UCSD-AML1 (cell line): ENCODE data around the gene DOK3.
"Not testable (repeated sequence)": the region's sequence is repeated elsewhere in the genome, so short reads cannot be mapped to it uniquely, and the experiment has no call there.

ENCODE experiments used
- DNase-seq: peaks from one replicate; lab custom pipeline; 2025; ENCODE audit not compliant: unreplicated experiment; lab: John Stamatoyannopoulos, UW

Gene DOK3

GRCh38 chr5:177536386-177536785, 26.8 kb upstream of the DOK3 start:
- DNase-seq: no peak

GRCh38 chr5:177535125-177535524, 25.5 kb upstream of the DOK3 start:
- no peak for DNase-seq

DNA sequence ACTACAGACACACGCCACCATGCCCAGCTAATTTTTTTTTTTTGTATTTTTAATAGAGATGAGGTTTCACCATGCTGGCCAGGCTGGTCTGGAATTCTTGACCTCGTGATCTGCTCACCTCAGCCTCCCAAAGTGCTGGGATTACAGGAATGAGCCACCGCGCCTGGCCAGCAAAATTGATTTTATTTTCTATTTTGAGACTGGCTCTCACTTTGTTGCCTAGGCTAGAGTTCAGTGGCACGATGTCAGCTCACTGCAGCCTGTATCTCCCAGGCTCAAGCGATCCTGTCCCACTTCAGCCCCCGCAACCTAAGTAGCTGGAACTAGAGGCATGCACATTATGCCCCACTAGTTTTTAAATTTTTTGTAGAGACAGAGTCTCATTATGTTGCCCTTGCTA, 24.8 kb upstream of the DOK3 start:
- DNase-seq: not testable (repeated sequence)

DNA sequence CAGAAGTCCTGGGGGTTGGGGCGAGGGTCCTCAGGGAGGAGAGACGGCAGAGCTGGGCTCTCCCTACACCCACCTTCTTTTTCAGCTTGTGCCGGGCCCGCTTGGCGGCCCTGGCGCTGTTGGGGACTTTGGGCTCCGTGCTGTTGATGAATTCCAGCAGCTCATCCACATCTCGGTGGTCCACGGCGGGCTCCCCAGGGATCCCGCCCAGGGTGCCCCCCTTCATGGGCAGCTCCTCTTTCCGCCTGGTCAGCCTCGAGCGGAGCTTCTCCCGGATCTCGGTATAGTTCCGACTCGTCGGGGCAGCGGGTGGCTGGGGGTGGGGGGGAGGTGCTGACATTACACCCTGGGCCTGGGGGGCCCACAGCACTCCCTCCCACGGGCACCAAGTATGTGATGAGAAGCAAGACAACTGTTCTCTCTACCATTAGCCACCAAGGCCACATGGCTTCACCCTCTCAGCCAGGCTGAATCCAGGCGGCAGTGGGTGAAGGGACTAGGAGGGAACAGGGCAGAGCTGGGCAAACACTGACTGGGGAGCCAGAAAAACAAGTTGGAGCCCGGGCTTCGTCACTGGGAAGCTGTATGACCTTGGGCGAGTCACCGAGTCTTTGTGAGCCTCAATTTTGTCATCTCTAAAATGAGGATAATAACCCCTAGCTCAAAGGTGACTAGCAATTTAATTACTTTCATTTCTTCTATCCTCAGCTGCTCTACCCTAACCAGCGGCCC, 21.7 kb upstream of the DOK3 start:
- DNase-seq: no peak

DNA sequence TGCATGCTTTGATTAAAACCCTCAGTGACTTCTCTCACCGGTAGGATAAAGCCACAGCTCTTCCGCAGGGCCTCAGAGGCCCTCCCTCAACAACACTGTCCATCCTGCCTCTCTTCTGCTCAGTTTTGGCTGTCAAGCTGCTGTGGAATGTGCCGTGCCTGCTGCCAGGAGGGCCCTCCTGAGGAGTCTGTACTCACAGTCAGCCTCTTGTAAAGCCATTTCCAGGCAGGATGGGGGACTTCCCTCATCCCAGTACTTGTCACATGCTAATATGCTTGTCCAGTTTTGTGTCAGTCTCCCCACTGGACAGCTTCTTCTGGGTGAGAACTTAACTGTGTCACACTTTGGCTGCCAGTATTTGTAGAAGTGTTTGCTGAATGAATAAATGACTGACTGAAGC, 21.0 kb upstream of the DOK3 start:
- no peak for DNase-seq

- no peak for DNase-seq
Observed at GRCh38 chr5:177529247-177530203, 19.9 kb upstream of the DOK3 start.

DNA sequence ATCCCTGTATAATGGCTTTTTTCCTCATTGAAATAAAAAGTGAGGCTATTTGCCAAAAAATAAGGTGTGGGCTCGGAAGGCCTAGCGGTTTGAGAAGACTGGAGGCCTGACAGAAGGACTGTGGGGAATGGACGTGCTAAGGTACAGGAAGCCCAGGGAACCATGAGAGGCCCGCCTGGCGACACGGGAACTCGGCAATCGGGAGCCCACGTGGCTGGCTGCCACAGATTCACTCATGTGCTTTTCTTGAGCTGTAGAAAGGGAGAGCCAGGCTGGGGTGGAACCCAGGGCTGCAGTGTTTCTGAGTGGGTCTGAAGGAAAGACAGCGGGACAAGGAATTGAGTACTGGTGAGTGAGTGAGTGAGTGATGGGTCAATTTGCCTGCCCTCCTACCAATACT, 19.0 kb upstream of the DOK3 start:
- DNase-seq: no peak

- DNase-seq: no peak
Observed at GRCh38 chr5:177527595-177527994, 18.0 kb upstream of the DOK3 start.

DNA sequence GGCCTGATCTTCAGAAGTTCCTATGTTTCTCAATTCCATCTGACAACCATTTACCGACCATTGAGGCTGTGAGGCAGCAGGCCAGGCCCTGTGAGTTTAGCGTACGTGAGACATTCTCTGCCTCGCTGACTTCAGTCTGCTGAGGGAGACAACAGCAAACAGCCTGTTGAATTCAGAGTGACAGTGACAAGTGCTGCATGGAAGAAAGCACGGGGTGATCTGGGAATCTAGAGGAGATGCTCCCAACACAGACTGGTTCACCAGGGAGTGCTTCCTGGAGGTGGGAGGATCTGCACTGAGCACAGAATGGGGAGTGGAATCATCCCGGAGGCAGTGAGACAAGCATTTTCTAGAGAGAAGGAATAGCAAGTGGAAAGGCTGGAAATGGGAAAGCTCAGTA, 17.2 kb upstream of the DOK3 start:
- DNase-seq: no peak

DNA sequence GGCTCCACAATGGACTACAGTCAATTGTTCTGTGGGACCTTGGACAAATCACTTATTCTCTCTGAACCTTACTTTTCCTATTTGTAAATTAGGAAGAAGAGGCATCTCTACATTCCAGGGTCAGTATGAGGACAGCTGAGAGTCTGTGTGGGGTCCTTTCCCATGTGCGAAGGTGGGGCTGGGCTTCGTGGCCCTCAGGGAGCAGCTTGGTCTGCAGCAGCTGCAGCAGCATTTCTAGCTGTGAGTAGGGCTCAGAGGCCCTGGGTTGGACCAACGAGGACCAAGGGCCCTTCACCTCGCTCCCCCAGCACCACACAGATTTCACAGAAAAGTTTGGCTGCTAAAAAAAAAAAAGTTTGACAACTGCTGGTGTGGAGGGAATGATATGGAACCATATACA, 16.6 kb upstream of the DOK3 start:
- DNase-seq: no peak

DNA sequence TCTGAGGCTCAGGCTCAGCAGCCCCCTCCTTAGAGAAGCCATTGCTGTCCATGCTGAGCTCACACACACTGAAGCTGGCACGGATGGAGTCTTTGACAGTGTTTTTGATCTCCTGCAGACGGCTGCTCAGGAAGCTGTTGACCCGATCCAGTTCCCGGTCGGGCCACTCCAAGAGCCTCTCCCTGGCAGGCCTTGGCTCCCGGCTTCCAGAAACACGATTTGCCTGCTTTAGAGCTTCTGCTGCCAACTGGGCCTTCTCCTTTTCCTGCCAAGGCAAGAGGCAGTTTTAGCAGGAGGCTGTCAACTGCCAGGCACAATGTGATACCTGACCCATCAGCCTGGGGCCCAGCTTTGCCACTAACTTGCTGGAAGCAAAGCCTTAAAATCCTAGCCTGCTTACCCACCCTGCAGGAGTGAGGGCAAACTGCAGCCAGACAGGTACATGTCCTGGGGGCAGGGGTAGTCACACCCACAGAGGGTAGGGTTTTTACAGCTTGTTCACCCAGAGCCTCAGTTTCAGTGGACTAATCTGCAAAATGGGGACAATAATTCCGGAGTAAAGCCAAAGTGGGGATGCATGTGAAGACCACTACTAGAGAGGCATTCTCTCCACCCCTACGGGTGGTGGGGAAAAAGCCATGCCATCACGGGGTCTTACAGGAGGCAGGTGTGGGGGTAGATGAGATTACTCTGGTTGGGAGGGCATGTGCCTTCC, 15.5 kb upstream of the DOK3 start:
- no peak for DNase-seq

DNA sequence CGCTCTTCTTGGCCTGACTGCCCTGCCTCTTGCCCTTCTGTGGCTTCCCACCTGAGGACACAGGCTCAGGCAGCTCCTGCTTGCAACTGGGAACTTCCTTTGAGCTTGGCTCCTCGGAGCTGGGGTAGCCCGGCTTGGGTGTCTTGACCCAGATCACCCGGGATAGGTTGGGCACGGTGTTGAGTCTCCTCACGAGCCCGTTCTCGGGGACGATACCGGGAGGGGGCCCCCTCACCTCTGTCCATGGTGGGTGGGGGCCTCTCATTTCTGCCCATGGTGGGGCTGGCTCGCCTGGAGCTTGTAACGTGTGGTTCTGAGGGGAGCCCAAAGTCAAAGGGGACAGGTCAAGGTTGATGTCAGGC, 14.9 kb upstream of the DOK3 start:
- no peak for DNase-seq

- DNase-seq: no peak
Observed at GRCh38 chr5:177523711-177524538, 14.3 kb upstream of the DOK3 start.

DNA sequence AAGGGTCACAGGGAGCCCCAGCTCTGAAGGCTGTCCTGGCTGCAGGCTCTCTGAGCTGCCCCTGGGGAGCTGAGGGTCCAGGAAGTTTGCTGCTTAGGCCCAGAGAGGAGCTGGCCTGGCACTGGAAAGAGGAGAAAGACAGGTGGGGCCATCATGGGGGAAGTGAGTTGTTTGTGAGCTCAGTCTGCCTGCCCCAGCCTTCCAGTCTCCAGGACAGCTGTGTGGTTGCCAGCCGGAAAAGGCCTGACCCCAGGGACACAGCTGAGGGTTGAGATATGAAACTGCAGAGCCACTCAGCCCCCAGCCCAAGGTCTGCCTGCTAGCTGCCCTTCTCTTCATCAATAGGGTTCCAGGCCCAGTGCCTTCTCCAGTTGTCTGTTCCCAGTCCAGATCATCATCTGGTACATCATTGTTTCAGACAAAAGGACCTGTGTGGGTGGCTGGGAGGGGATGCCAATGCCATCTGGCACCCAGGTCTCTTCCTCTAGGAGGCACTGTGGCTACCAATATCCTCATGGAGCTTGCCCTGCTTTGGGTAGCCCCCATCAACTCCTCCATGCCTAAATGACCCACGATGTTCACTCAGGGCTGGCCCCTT, 11.4 kb upstream of the DOK3 start:
- no peak for DNase-seq

GRCh38 chr5:177520271-177520670, 10.6 kb upstream of the DOK3 start:
- no peak for DNase-seq

GRCh38 chr5:177519463-177520235, 10.0 kb upstream of the DOK3 start:
- DNase-seq: no peak

DNA sequence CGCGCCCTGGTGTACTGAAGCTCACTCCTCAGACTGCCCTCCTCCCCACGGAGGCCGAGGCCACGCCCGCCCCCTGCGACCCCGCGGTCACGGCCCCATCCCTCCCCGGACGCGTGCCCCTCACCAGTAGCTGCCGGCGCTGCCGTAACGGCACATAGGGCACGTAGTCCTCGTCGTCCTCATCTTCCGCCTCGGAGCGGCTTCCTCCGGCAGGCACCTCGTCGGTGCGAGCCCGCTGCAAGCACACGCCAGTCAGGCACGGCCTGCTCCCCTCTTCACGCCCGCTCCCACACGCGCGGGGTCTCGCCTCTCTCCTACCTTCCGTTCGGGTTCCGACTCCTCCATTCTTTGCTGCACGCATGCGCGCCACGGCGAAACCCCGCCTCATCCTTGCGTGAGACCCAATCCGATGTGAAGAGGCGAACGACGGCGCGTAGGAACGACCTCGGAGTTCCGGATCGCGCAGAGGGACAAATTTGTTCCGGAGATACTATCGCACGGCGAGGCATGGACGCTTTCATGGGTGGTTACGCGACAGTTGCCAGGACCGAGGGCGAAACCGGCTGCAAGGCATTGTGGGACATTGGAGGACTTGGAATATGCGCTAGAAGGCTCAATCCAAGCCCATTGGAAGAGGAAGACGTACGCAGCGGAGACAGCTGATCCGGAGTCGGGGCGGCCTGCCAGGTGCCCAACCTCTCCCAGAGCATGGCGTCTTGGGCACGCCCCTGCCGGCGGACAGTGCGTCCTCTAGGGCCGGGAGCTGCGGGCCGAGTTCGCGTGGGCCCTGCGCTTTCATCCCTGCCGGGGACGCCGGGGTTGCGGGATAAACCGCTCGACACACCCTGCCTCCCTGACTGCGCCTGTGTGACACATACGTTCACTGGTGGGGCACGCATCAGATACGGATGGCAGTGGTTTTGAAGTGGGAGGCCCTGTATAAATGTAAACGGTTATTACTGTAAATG, 7.3 kb upstream of the DOK3 start, which contains the start of gene DDX41:
DDX41 (minus strand) TSS at position 361 of the 968 bp plus-strand sequence; CDS start at position 345, 16 bp downstream.
- peak; percentile 98 for DNase-seq

GRCh38 chr5:177515580-177515979, 6.0 kb upstream of the DOK3 start:
- DNase-seq: no peak
